ENCODE data around the gene COQ10A.
"Not testable (repeated sequence)": the region's sequence is repeated elsewhere in the genome, so short reads cannot be mapped to it uniquely, and the experiment has no call there.

The COQ10A gene

GRCh38 chr12:56242986-56243385 is 23.8 kb upstream of the COQ10A start:
- DNase-seq (ENCODE audit: low read depth in 2 of 3, low spot score in 2 of 3) = no peak

- no peak for DNase-seq (ENCODE audit: low read depth in 2 of 3, low spot score in 2 of 3)
These were observed 23.0 kb upstream of the COQ10A start for GRCh38 chr12:56243731-56244181.

GRCh38 chr12:56244494-56244893 is 22.2 kb upstream of the COQ10A start:
- no peak for DNase-seq (ENCODE audit: low read depth in 2 of 3, low spot score in 2 of 3)

GRCh38 chr12:56247923-56248322 is 18.8 kb upstream of the COQ10A start:
- no peak for DNase-seq (ENCODE audit: low read depth in 2 of 3, low spot score in 2 of 3)

GRCh38 chr12:56248711-56249110 is 18.0 kb upstream of the COQ10A start:
- no peak for DNase-seq (ENCODE audit: low read depth in 2 of 3, low spot score in 2 of 3)

GRCh38 chr12:56252649-56253048 is 14.1 kb upstream of the COQ10A start:
- no peak for DNase-seq (ENCODE audit: low read depth in 2 of 3, low spot score in 2 of 3)

- no peak for DNase-seq (ENCODE audit: low read depth in 2 of 3, low spot score in 2 of 3)
These were observed 13.7 kb upstream of the COQ10A start for GRCh38 chr12:56253091-56253490.

- no peak for DNase-seq (ENCODE audit: low read depth in 2 of 3, low spot score in 2 of 3)
These were observed 11.1 kb upstream of the COQ10A start for GRCh38 chr12:56255671-56256070.

GRCh38 chr12:56256326-56256960 is 10.3 kb upstream of the COQ10A start:
- no peak for DNase-seq (ENCODE audit: low read depth in 2 of 3, low spot score in 2 of 3)

- DNase-seq (ENCODE audit: low read depth in 2 of 3, low spot score in 2 of 3) = no peak
These were observed 9.7 kb upstream of the COQ10A start for GRCh38 chr12:56257071-56257470.

- no peak for DNase-seq (ENCODE audit: low read depth in 2 of 3, low spot score in 2 of 3)
These were observed 9.2 kb upstream of the COQ10A start for GRCh38 chr12:56257491-56258067.

GRCh38 chr12:56258068-56258819 is 8.5 kb upstream of the COQ10A start, which contains the start of gene ANKRD52:
Gene ANKRD52 (minus strand): TSS chr12:56258384. CDS start chr12:56258269, 115 bp downstream.
- peak; percentile 47 to 63 (median 63) for DNase-seq (ENCODE audit: low read depth in 2 of 3, low spot score in 2 of 3)

GRCh38 chr12:56258820-56259183 is 7.9 kb upstream of the COQ10A start:
- DNase-seq (ENCODE audit: low read depth in 2 of 3, low spot score in 2 of 3) = no peak

GRCh38 chr12:56260380-56260779 is 6.4 kb upstream of the COQ10A start:
- DNase-seq (ENCODE audit: low read depth in 2 of 3, low spot score in 2 of 3) = no peak

GRCh38 chr12:56260921-56261320 is 5.8 kb upstream of the COQ10A start:
- no peak for DNase-seq (ENCODE audit: low read depth in 2 of 3, low spot score in 2 of 3)

GRCh38 chr12:56261503-56262232 is 5.1 kb upstream of the COQ10A start:
- DNase-seq (ENCODE audit: low read depth in 2 of 3, low spot score in 2 of 3) = no peak

- DNase-seq (ENCODE audit: low read depth in 2 of 3, low spot score in 2 of 3) = not testable (repeated sequence)
These were observed 3.8 kb upstream of the COQ10A start for GRCh38 chr12:56262955-56263354.

GRCh38 chr12:56266068-56266692 is 562 bp upstream of the COQ10A start:
- DNase-seq (ENCODE audit: low read depth in 2 of 3, low spot score in 2 of 3) = not testable (repeated sequence)

- peak in 1 of 3 experiments; percentile 6 for DNase-seq (ENCODE audit: low read depth in 2 of 3, low spot score in 2 of 3)
These were observed 815 bp downstream of the COQ10A start for GRCh38 chr12:56267443-56268071.

- no peak for DNase-seq (ENCODE audit: low read depth in 2 of 3, low spot score in 2 of 3)
These were observed 4.3 kb downstream of the COQ10A start for GRCh38 chr12:56271031-56271430.

GRCh38 chr12:56272468-56272867 is 5.7 kb downstream of the COQ10A start:
- not testable (repeated sequence) for DNase-seq (ENCODE audit: low read depth in 2 of 3, low spot score in 2 of 3)
